Measurements from ENCODE around the gene D2HGDH.

D2HGDH gene

DNA sequence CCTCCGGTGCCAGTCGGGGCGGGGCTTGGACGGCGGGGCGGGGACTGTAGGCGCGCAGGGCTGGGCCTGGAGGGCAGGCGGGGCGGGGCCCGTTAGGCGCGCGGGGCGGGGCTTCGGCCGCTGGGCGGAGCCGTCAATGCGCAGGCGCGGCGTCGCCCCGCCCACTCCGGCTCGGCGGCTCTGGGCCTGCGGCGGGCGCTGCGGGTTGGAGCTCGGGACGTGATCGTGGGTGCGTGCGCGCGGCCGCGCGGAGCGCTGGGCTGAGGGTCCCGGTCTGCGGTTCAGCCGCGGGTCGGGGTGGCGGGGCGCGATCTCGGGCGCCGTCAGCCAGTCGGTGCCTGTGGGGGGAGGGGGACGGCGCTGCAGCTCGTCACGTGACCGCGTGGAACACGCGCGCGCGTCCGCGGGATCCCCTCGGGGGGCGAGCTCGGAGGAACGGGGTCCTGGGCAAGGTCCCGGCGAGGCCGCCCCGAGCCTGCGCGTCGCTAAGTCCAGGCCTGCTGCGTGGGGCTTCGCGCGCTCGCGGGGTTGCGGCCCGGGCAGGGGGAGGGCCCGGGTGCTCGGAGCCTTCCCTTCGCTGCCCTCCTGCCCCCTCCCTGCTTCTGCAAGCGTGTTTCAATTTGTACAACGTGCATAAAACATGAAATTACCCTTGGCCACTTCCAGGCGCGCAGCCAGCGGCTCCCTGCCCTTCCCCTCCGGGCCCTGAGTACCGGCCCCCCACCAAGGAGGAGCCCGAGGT lies at the start of gene D2HGDH:
Gene D2HGDH, plus strand, starts transcription at position 164 of the 742 bp plus-strand sequence. CDS start 595 bp downstream, outside the sequence.
- Histone ChIP-seq H3K9ac (ENCODE audit: low read length) (peak within 1 kb of the TSS; percentile 51), H3K4me1 (ENCODE audit: control insufficient read depth, insufficient read depth, low read length) (no peaks in the 10 kb centered on the region), H3K36me3 (ENCODE audit: control insufficient read depth, insufficient read depth, low read length) (no peaks in the 10 kb centered on the region), H3K27ac (ENCODE audit: low read depth, low read length) (peak within 1 kb of the TSS; percentile 86), H3K27me3 (ENCODE audit: control insufficient read depth, insufficient read depth, low read length) (no peaks in the 10 kb centered on the region), H3K4me3 (ENCODE audit: low read length) (peak within 1 kb of the TSS; percentile 70)

DNA sequence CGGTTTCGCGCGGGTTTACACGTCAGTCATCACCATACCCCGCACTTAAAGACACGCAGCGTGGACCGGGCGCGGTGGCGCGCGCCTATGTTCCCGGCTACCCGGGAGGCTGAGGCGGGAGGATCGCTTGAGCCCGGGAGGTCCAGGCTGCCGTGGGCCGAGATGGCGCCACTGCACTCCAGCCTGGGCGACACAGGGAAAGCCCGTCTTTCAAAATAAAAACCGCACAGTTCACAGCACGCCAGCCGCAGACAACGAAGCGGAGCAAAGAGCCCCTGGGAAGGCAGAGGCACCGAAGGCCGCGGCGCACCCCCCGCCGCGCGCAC lies 48.1 kb upstream of the D2HGDH start:
- Histone ChIP-seq H3K27ac (ENCODE audit: low read depth, low read length) (no peak overlapping the region), H3K36me3 (ENCODE audit: control insufficient read depth, insufficient read depth, low read length) (peaks cover 8% of the 10 kb centered on the region), H3K4me1 (ENCODE audit: control insufficient read depth, insufficient read depth, low read length) (peaks cover 6% of the 10 kb centered on the region), H3K27me3 (ENCODE audit: control insufficient read depth, insufficient read depth, low read length) (no peaks in the 10 kb centered on the region), H3K9ac (ENCODE audit: low read length) (peak overlapping the region; percentile 19), H3K4me3 (ENCODE audit: low read length) (peak overlapping the region; percentile 85)

DNA sequence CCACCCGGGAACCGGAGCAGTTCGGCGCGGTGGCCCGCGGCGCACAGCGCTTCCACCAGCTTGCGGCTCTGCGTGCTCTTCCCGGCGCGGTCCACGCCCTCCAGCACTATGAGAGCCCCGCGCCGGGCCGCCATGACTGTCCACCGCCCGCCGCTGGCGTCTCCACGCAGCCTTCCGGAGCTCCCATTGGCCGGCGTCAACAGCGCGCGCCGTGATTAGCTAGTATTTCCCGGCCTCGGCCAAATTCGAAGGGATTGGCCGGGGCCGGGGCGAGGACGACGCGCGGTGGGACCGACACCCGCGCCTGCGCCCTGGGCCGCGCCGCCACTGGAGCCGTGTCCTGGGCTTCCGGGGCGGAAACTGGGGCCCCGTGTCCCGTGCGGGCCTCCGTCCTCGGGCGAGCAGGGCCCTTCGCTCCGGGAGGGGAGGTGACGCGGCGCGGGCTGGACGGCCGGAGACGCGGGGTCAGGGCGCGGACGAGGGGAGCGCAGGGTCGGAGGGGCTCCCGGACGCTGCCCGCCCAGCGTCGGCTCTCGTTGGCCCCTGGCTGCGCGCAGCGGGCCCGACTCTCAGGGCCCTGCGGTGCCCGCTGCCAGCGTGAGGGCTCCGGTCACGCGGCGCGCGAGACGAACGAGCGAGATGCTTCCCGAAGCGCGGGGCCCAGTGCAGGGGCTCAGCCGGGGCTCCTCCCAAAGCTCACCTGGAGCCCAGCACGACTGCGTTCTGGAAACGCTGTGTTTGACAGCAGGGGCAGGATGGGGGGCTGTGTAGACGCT lies 47.6 kb upstream of the D2HGDH start, which contains the start of gene DTYMK:
Gene DTYMK, minus strand, starts transcription at position 166 of the 776 bp plus-strand sequence. Its CDS starts 32 bp downstream, at position 134.
- H3K36me3 ChIP-seq (ENCODE audit: control insufficient read depth, insufficient read depth, low read length): peaks cover 8% of the 10 kb centered on the region

DNA sequence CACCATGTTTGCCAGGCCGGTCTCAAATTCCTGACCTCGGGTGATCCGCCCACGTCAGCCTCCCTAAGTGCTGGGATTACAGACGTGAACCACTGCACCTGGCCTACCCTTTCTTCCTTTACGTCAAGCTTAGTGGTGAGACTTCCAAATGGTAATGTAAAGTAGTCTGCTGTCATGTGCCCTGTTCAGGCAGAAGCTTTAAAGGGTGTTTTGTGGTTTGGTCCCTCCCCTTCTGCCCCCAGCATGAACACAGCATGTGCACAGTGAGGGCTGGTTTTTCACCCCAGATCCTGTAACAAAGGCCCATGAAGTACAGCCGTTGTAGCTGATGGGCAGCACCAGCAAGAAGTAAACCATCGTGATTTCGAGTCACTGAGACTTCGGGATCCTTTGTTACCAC lies 45.1 kb upstream of the D2HGDH start:
- Histone ChIP-seq H3K4me1 (ENCODE audit: control insufficient read depth, insufficient read depth, low read length) (peaks cover 6% of the 10 kb centered on the region), H3K36me3 (ENCODE audit: control insufficient read depth, insufficient read depth, low read length) (peaks cover 9% of the 10 kb centered on the region), H3K9ac (ENCODE audit: low read length) (no peak overlapping the region), H3K4me3 (ENCODE audit: low read length) (no peak overlapping the region), H3K27me3 (ENCODE audit: control insufficient read depth, insufficient read depth, low read length) (no peaks in the 10 kb centered on the region), H3K27ac (ENCODE audit: low read depth, low read length) (no peak overlapping the region)

More for the DNA sequence above, 47.6 kb upstream of the D2HGDH start, which contains the start of gene DTYMK:
- peaks cover 6% of the 10 kb centered on the region for H3K4me1 ChIP-seq (ENCODE audit: control insufficient read depth, insufficient read depth, low read length)
- H3K27me3 ChIP-seq (ENCODE audit: control insufficient read depth, insufficient read depth, low read length): no peaks in the 10 kb centered on the region
- peak within 1 kb of the TSS; percentile 98 for H3K4me3 ChIP-seq (ENCODE audit: low read length)
- H3K9ac ChIP-seq (ENCODE audit: low read length): peak within 1 kb of the TSS; percentile 54
- peak within 1 kb of the TSS; percentile 90 for H3K27ac ChIP-seq (ENCODE audit: low read depth, low read length)

DNA sequence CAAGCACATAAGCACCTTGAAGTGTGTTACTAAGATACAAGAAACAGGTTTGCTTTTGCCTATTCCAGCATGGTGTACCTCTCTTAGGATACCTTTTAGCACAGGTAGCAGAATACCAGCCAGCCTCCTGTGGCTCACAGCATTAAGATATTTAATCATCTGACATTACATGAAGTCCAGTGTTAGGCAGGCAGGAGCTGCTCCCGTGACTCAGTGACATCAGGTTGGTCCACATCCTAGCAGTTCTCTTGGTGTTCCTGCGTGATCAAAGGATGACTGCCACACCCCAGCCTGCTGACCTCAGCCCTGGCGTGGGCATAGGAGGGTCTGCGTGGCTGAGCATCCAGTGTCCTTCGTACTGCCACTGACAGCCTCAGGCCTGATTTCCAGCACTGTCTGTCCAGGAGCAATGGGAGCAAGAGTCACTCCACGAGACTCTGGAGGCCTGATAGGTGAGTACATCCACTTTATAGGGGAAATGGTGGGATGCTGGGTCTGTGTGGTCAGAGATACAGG lies 44.2 kb upstream of the D2HGDH start:
- H3K9ac ChIP-seq (ENCODE audit: low read length): no peak overlapping the region
- no peak overlapping the region for H3K27ac ChIP-seq (ENCODE audit: low read depth, low read length)
- H3K4me3 ChIP-seq (ENCODE audit: low read length): no peak overlapping the region
- no peaks in the 10 kb centered on the region for H3K27me3 ChIP-seq (ENCODE audit: control insufficient read depth, insufficient read depth, low read length)
- H3K36me3 ChIP-seq (ENCODE audit: control insufficient read depth, insufficient read depth, low read length): peaks cover 9% of the 10 kb centered on the region
- peaks cover 6% of the 10 kb centered on the region for H3K4me1 ChIP-seq (ENCODE audit: control insufficient read depth, insufficient read depth, low read length)

DNA sequence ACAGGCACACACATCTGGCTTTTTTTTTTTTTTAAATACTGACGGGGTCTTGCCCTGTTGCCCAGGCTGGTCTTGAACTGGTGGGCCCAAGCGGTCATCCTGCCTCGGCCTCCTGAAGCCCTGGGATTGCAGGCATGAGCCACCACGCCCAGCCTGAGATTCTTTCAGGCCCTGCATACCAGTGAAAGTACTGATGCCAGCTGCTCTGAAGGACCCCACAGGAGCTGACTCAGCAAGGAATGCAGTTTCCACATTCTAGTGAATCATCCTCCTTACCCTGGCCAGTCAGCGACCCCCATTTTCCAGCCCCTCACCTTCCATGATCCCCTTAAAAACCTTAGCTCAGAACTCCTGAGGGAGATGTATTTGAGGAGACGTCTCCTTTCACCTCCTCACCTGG lies 42.0 kb upstream of the D2HGDH start:
- Histone ChIP-seq H3K9ac (ENCODE audit: low read length) (no peak overlapping the region), H3K36me3 (ENCODE audit: control insufficient read depth, insufficient read depth, low read length) (peaks cover 9% of the 10 kb centered on the region), H3K27ac (ENCODE audit: low read depth, low read length) (no peak overlapping the region), H3K4me3 (ENCODE audit: low read length) (no peak overlapping the region), H3K4me1 (ENCODE audit: control insufficient read depth, insufficient read depth, low read length) (peaks cover 6% of the 10 kb centered on the region), H3K27me3 (ENCODE audit: control insufficient read depth, insufficient read depth, low read length) (no peaks in the 10 kb centered on the region)

DNA sequence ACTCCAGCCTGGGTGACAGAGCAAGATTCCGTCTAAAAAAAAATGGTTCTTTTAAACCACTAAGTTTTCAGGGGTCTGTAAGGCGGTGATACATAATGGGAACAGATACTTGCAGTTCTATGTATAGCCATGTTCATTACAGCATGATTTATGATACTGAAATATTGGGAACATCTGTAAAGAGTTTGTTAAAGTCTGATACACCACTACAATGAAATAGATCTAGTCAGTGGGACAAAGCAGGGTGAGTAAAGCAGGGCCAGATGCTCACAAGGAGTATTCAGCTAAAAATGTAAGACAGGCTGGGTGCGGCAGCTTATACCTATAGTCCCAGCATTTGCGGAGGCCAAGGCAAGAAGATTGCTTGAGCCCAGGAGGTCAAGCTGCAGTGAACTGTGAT lies 38.8 kb upstream of the D2HGDH start:
- no peak overlapping the region for H3K4me3 ChIP-seq (ENCODE audit: low read length)
- H3K27me3 ChIP-seq (ENCODE audit: control insufficient read depth, insufficient read depth, low read length): no peaks in the 10 kb centered on the region
- peaks cover 5% of the 10 kb centered on the region for H3K36me3 ChIP-seq (ENCODE audit: control insufficient read depth, insufficient read depth, low read length)
- no peak overlapping the region for H3K9ac ChIP-seq (ENCODE audit: low read length)
- H3K27ac ChIP-seq (ENCODE audit: low read depth, low read length): no peak overlapping the region
- no peaks in the 10 kb centered on the region for H3K4me1 ChIP-seq (ENCODE audit: control insufficient read depth, insufficient read depth, low read length)

DNA sequence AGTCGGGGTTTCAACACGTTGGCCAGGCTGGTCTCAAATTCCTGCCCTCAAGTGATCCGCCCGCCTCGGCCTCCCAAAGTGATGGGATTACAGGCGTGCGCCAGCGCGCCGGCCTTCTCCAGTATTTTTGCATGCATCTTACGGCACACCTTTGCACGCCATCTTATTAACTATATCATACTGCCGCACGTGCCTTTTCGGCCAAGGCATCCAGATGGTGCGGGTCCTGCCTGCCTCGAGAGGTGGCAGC lies 33.4 kb upstream of the D2HGDH start:
- no peak overlapping the region for H3K27ac ChIP-seq (ENCODE audit: low read depth, low read length)
- H3K4me1 ChIP-seq (ENCODE audit: control insufficient read depth, insufficient read depth, low read length): peaks cover 3% of the 10 kb centered on the region
- peaks cover 4% of the 10 kb centered on the region for H3K36me3 ChIP-seq (ENCODE audit: control insufficient read depth, insufficient read depth, low read length)
- H3K9ac ChIP-seq (ENCODE audit: low read length): no peak overlapping the region
- H3K4me3 ChIP-seq (ENCODE audit: low read length): peak overlapping the region; percentile 91
- H3K27me3 ChIP-seq (ENCODE audit: control insufficient read depth, insufficient read depth, low read length): no peaks in the 10 kb centered on the region

DNA sequence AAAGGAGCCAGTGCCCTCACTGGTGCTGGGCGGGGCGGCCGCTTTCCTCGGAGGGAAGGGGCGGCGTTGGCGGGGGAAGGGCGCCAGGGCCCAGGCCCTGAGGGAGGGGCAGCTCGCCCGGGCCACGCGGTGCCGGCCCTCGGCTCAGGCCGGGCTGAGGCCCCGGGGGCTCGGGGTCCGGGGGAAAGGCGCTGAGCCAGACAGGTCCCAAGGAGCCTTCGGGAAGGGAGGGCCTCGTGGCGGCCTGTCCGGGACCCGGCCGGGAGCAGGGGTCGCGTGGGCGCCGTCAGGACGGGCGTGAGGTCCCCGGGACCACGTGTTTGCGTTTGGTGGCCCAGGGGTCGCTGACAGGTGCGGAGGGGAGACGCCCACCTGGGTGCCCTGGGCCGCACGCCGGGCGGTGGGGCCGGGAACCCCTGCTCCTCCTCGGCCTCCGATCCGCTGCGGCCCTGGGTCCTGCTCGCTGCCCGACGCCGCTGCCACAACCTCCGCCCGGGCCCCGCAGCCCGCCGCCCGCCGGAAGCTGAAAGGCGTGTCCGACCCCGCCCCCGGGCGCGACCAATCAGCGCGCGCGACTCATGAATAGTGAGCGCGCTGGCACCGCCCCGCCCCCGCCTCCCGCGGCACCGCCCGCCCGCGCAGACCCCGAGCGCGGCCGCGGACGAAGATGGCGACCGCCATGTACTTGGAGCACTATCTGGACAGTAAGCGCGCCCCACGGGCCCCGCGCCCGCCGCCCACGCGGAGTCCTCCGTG lies 32.9 kb upstream of the D2HGDH start, which contains the start of gene ING5:
Gene ING5, plus strand, starts transcription at position 641 of the 756 bp plus-strand sequence. Its CDS starts 27 bp downstream, at position 668.
- Histone ChIP-seq H3K4me3 (ENCODE audit: low read length) (peak within 1 kb of the TSS; percentile 91), H3K4me1 (ENCODE audit: control insufficient read depth, insufficient read depth, low read length) (peaks cover 3% of the 10 kb centered on the region), H3K27ac (ENCODE audit: low read depth, low read length) (peak within 1 kb of the TSS; percentile 80), H3K36me3 (ENCODE audit: control insufficient read depth, insufficient read depth, low read length) (peaks cover 6% of the 10 kb centered on the region), H3K9ac (ENCODE audit: low read length) (peak within 1 kb of the TSS; percentile 73), H3K27me3 (ENCODE audit: control insufficient read depth, insufficient read depth, low read length) (no peaks in the 10 kb centered on the region)

DNA sequence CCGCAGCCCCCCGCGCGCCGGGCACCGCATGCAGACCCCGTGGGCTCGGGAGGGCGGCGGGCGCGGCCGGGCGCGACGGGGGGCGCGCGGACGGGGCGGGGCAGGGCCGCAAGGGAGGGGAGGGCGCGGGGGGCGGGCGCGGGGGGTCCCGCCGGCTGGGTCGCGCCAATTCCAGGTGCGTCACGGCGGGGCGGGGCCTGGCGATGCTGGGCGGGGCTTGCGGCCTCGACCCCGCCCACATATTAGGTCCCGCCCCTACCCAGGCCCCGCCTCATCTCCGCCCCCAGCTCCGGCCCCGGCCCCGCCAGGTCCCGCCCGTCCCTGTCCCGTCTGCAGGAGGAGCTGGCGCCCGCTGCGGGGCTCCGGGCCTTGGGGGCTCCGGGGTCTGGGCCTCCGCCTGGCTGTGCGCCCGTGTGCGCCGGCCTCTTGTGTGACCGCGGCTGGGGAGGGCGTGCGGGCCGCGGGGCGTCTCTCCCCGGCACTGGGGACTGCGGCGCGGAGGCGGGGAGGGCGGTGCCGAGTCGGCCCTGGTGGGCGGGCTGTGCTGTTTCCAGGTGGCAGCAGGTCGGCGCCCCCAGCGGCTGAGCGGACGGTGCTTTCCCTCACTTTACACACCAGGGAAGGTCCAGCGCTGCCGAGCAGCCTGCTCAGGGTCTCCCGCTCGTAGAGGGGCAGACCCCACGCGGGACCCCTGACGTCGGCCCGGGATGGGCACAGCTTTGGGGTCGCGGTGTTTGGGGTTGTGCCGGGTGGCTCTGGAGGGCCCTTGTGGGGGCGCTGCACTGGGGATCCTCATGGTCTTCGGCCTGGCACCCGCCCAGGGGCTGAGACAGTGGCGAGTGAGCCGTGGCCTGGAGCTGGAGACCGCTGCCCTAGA lies 32.0 kb upstream of the D2HGDH start:
- Histone ChIP-seq H3K4me3 (ENCODE audit: low read length) (peak overlapping the region; percentile 80), H3K4me1 (ENCODE audit: control insufficient read depth, insufficient read depth, low read length) (peaks cover 3% of the 10 kb centered on the region), H3K27me3 (ENCODE audit: control insufficient read depth, insufficient read depth, low read length) (no peaks in the 10 kb centered on the region)

DNA sequence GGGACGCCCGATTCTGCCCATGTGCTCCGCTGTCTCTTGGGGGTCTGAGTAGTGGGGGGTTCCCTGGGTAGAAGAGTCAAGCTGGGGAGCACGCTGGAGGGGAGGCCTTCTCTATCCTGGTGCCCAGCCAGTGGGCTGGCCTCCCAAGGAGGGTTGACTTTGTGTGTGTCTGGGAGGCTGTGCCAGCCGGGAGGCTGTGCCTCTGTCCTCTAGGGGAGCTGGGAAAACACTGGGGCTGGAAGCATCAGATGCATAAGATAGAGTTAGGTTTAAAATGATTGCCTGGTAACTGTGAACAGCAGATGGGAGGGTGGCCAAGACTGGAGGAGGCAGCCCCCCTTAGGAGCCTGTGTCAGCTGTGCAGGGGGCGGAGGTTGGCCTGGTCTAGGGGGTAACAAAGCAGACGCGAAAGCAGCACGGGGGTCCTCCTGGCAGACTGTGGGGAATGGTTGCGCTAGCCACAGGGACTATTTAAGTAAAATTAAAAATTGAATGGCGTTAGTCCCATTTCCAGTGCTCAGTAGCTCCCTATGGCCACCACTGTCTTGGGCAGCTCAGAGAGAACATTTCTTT lies 31.3 kb upstream of the D2HGDH start:
- H3K36me3 ChIP-seq (ENCODE audit: control insufficient read depth, insufficient read depth, low read length): peaks cover 7% of the 10 kb centered on the region
- peaks cover 3% of the 10 kb centered on the region for H3K4me1 ChIP-seq (ENCODE audit: control insufficient read depth, insufficient read depth, low read length)
- H3K4me3 ChIP-seq (ENCODE audit: low read length): peak overlapping the region; percentile 80
- H3K27ac ChIP-seq (ENCODE audit: low read depth, low read length): no peak overlapping the region
- H3K27me3 ChIP-seq (ENCODE audit: control insufficient read depth, insufficient read depth, low read length): no peaks in the 10 kb centered on the region
- H3K9ac ChIP-seq (ENCODE audit: low read length): no peak overlapping the region

More for the DNA sequence above, 32.0 kb upstream of the D2HGDH start:
- Histone ChIP-seq H3K27ac (ENCODE audit: low read depth, low read length) (peak overlapping the region; percentile 80), H3K36me3 (ENCODE audit: control insufficient read depth, insufficient read depth, low read length) (peaks cover 7% of the 10 kb centered on the region), H3K9ac (ENCODE audit: low read length) (peak overlapping the region; percentile 56)

Measured in rectal smooth muscle tissue (tissue), 1 donor.